IMR-90 (cell line): ENCODE data around the gene RCCD1. TPM values are rescaled to one million over a fixed set of nuclear protein-coding genes. Genes with fewer than 3 reads are reported as not detected.

ENCODE experiments used
- ATAC-seq: fragments of 200-7000 bp; cut with Tn5 transposase; 2 replicates; pipeline ENCODE4 v1.9.1; 2020; ENCODE audit warnings: low read depth, mild to moderate bottlenecking, moderate library complexity
- BruUV-seq: library from RNA; stranded (reverse); fragments of 400-500 nt; replicated peaks from 2 replicates; lab custom pipeline; 2021; lab: Mats Ljungman, UMichigan
- CTCF ChIA-PET: fragments of 300-600 bp; formaldehyde crosslinking; extraction: SDS; loops from one replicate; lab custom pipeline; 2021; ENCODE audit warnings: antibody characterized with exemption; lab: Yijun Ruan, JAX
- POLR2A ChIA-PET: fragments of 300-600 bp; sonication (Branson Sonifier 250); formaldehyde crosslinking; loops from one replicate; lab custom pipeline; 2022; ENCODE audit warnings: antibody characterized with exemption; ENCODE audit not compliant: unreplicated experiment; lab: Charles Lee
- DNase-seq: peaks from one replicate; pipeline ENCODE4 v3.0.0; 2013
- H2AFZ ChIP-seq: replicated peaks from 2 replicates; pipeline ENCODE3; 2013; ENCODE audit warnings: low read length, mild to moderate bottlenecking; ENCODE audit not compliant: poor library complexity
- H2AK5ac ChIP-seq: 2 replicates; pipeline ENCODE4 v1.6.1; 2013; ENCODE audit warnings: low read depth, low read length, inconsistent platforms
- H2AK9ac ChIP-seq: replicated peaks from 2 replicates; pipeline ENCODE3; 2013; ENCODE audit warnings: mild to moderate bottlenecking, low read depth, low read length, moderate library complexity; ENCODE audit not compliant: poor library complexity
- H2BK120ac ChIP-seq: 2 replicates; pipeline ENCODE4 v1.6.1; 2013; ENCODE audit warnings: low read depth, low read length, inconsistent platforms
- H2BK15ac ChIP-seq: 3 replicates; pipeline ENCODE4 v1.6.1; 2013; ENCODE audit warnings: low read depth, low read length, inconsistent platforms
- H2BK20ac ChIP-seq: 2 replicates; pipeline ENCODE4 v1.6.1; 2013; ENCODE audit warnings: low read depth, mild to moderate bottlenecking, inconsistent platforms, low read length, moderate library complexity
- H2BK5ac ChIP-seq: 2 replicates; pipeline ENCODE4 v1.6.1; 2013; ENCODE audit warnings: mild to moderate bottlenecking, low read depth, low read length, inconsistent platforms; ENCODE audit not compliant: poor library complexity, severe bottlenecking
- H3K14ac ChIP-seq: replicated peaks from 2 replicates; pipeline ENCODE4 v1.6.1; 2013; ENCODE audit warnings: low read depth, low read length, inconsistent platforms
- H3K18ac ChIP-seq: 2 replicates; pipeline ENCODE4 v1.6.1; 2013; ENCODE audit warnings: low read depth, low read length, control low read depth
- H3K23ac ChIP-seq: 2 replicates; pipeline ENCODE4 v1.6.1; 2013; ENCODE audit warnings: low read depth, low read length, inconsistent platforms
- H3K27ac ChIP-seq: 2 replicates; pipeline ENCODE4 v1.5.1; 2013; ENCODE audit warnings: mild to moderate bottlenecking, control low read depth, low read length; ENCODE audit not compliant: insufficient read depth
- H3K27me3 ChIP-seq: 2 replicates; pipeline ENCODE4 v1.6.1; 2013; ENCODE audit warnings: low read length; ENCODE audit not compliant: control insufficient read depth, insufficient read depth
- H3K36me3 ChIP-seq: 2 replicates; pipeline ENCODE4 v1.6.1; 2013; ENCODE audit warnings: low read length, mixed read lengths; ENCODE audit not compliant: control insufficient read depth, insufficient read depth
- H3K4ac ChIP-seq: 2 replicates; pipeline ENCODE4 v1.6.1; 2013; ENCODE audit warnings: low read depth, low read length, inconsistent platforms
- H3K4me1 ChIP-seq: 2 replicates; pipeline ENCODE4 v1.6.1; 2013; ENCODE audit warnings: low read length, mixed read lengths; ENCODE audit not compliant: control insufficient read depth, insufficient read depth
- H3K4me2 ChIP-seq: 2 replicates; pipeline ENCODE4 v1.6.1; 2013; ENCODE audit warnings: low read depth, mild to moderate bottlenecking, control low read depth, low read length, moderate library complexity
- H3K4me3 ChIP-seq: 2 replicates; pipeline ENCODE4 v1.5.1; 2013; ENCODE audit warnings: low read depth, mild to moderate bottlenecking, control low read depth, low read length, moderate library complexity; ENCODE audit not compliant: insufficient read depth
- H3K56ac ChIP-seq: 2 replicates; pipeline ENCODE4 v1.6.1; 2013; ENCODE audit warnings: low read length, inconsistent platforms; ENCODE audit not compliant: insufficient read depth; ENCODE audit errors: extremely low read depth
- H3K79me1 ChIP-seq, 2 experiments: 2 replicates each; pipeline ENCODE4 v1.6.1; 2013; ENCODE audit warnings: low read length in 2 of 2, inconsistent platforms in 1 of 2, low read depth in 1 of 2
- H3K9ac ChIP-seq: 2 replicates; pipeline ENCODE4 v1.6.1; 2013; ENCODE audit warnings: low read depth, low read length, control low read depth
- H3K9me1 ChIP-seq: 2 replicates; pipeline ENCODE4 v1.6.1; 2013; ENCODE audit warnings: low read length, inconsistent platforms; ENCODE audit not compliant: insufficient read depth
- H3K9me3 ChIP-seq: 2 replicates; pipeline ENCODE4 v1.6.1; 2013; ENCODE audit warnings: low read length; ENCODE audit not compliant: control insufficient read depth, insufficient read depth
- H4K20me1 ChIP-seq: 2 replicates; pipeline ENCODE4 v1.6.1; 2013; ENCODE audit warnings: low read length, inconsistent platforms; ENCODE audit not compliant: insufficient read depth
- H4K5ac ChIP-seq: 2 replicates; pipeline ENCODE4 v1.6.1; 2013; ENCODE audit warnings: mild to moderate bottlenecking, low read depth, low read length, control low read depth
- H4K8ac ChIP-seq, 2 experiments: 2 replicates each; pipeline ENCODE4 v1.6.1; 2013; ENCODE audit warnings: low read depth in 2 of 2, low read length in 2 of 2, control low read depth in 1 of 2, inconsistent platforms in 1 of 2
- H4K91ac ChIP-seq: 2 replicates; pipeline ENCODE4 v1.6.1; 2013; ENCODE audit warnings: low read depth, low read length, inconsistent platforms; ENCODE audit not compliant: insufficient read depth
- BHLHE40 ChIP-seq: fragments of 150-350 bp; IDR thresholded peaks from 2 replicates; pipeline ENCODE4 v1.6.1; 2016; ENCODE audit warnings: mild to moderate bottlenecking, low read depth, low read length
- CEBPB ChIP-seq: IDR thresholded peaks from 2 replicates; pipeline ENCODE4 v1.6.1; 2012; ENCODE audit warnings: low read depth, low read length, improper control_type of control experiment
- CTCF ChIP-seq: conservative IDR thresholded peaks from 2 replicates; pipeline ENCODE4 v1.5.1; 2012; ENCODE audit warnings: mild to moderate bottlenecking, low read depth, low read length, improper control_type of control experiment
- MAFK ChIP-seq: IDR thresholded peaks from 2 replicates; pipeline ENCODE4 v1.6.1; 2012; ENCODE audit warnings: low read depth, low read length, improper control_type of control experiment
- MAZ ChIP-seq: IDR thresholded peaks from 2 replicates; pipeline ENCODE4 v1.6.1; 2012; ENCODE audit warnings: low read depth, mild to moderate bottlenecking, low read length, improper control_type of control experiment, moderate library complexity, borderline replicate concordance
- MXI1 ChIP-seq: IDR thresholded peaks from 2 replicates; pipeline ENCODE4 v1.6.1; 2012; ENCODE audit warnings: low read depth, mild to moderate bottlenecking, low read length, moderate library complexity, borderline replicate concordance
- SMC3 ChIP-seq: fragments of 150-350 bp; IDR thresholded peaks from 2 replicates; pipeline ENCODE4 v1.6.1; 2016; ENCODE audit warnings: low read depth, mild to moderate bottlenecking, antibody characterized with exemption, low read length, moderate library complexity
- WGBS, 2 experiments: methylation state at CpG; one replicate each; pipeline versions ENCODE4 v1.1.5 to v1.1.7; 2013; ENCODE audit warnings: missing lambda C conversion rate in 2 of 2; ENCODE audit not compliant: insufficient read length in 1 of 2; ENCODE audit errors: extremely low coverage in 2 of 2; 5-methylcytosine and 5-hydroxymethylcytosine counted together
- dilution Hi-C: fragments of 300-500 bp; cut with HindIII; formaldehyde crosslinking; loops from one replicate; pipeline ENCODE4 v1.14.3; 2018; ENCODE audit warnings: low sequenced_read_pairs; ENCODE audit not compliant: unreplicated experiment
- in situ Hi-C: fragments of 300-500 bp; cut with MboI; formaldehyde crosslinking; loops from 3 replicates; pipeline ENCODE4 v1.14.3; 2019; ENCODE audit warnings: low sequenced_read_pairs, inconsistent platforms, mixed read lengths
- intact Hi-C: fragments of 100-400 bp; cut with micrococcal nuclease; formaldehyde crosslinking; loops from 2 replicates; pipeline ENCODE4 v1.10.0; 2022
- polyA plus RNA-seq, 3 experiments: library from polyadenylated mRNA; depleted of rRNA; stranded (reverse); fragments of >200 nt; gene quantifications; 2 replicates each; pipeline ENCODE4 v1.2.3, GENCODE V29; 2012; ENCODE audit warnings: low replicate concordance in 1 of 3
- total RNA-seq: library from RNA; depleted of rRNA; stranded (reverse); fragments of >200 nt; gene quantifications from 2 replicates; pipeline ENCODE4 v1.2.3, GENCODE V29; 2012

The RCCD1 gene
- total and polyA plus RNA-seq, 2 of the 4 experiments (the other 2 are of a cell fraction): 3.9 to 9.9 TPM

- Histone ChIP-seq H2AK5ac (no peak overlapping the region), H2AFZ (peak overlapping the region; percentile 7), H2BK5ac (no peak overlapping the region), H2AK9ac (no peak overlapping the region), H2BK15ac (no peak overlapping the region), H3K18ac (no peak overlapping the region), H4K5ac (no peak overlapping the region), H3K4me2 (no peak overlapping the region), H3K9me1 (no peaks in the 10 kb centered on the region), H2BK120ac (no peak overlapping the region), H3K4ac (no peak overlapping the region), H3K56ac (no peak overlapping the region), H3K79me1 (peaks cover 5 to 17% of the 10 kb centered on the region in 2 experiments), H3K14ac (no peak overlapping the region), H3K23ac (no peak overlapping the region), H3K4me3 (no peak overlapping the region), H4K20me1 (no peaks in the 10 kb centered on the region), H3K36me3 (peaks cover 28% of the 10 kb centered on the region), H3K27ac (no peak overlapping the region), H4K8ac (no peak overlapping the region), H4K91ac (no peak overlapping the region), H3K4me1 (no peaks in the 10 kb centered on the region), H2BK20ac (no peak overlapping the region), H3K9me3 (no peaks in the 10 kb centered on the region), H3K27me3 (no peaks in the 10 kb centered on the region), H3K9ac (no peak overlapping the region)
- WGBS, 2 experiments: 100% methylated on average over 1 of the region's 8 CpGs; no CpG with 5 or more reads in 1 of the 2 experiments
- TF ChIP-seq CTCF (no peak), MAFK (no peak), MXI1 (no peak), SMC3 (no peak), CEBPB (no peak), BHLHE40 (no peak), MAZ (no peak)
- in situ Hi-C loops (loop anchor here (25.0 kb wide), 2 partner anchors 1814 to 1989 kb away; no protein-coding TSS in a partner anchor), intact Hi-C loops (no loop called here), dilution Hi-C loops (no loop called here)
- ATAC-seq (no peak), DNase-seq (no peak)
- CTCF ChIA-PET: no interaction called here
- POLR2A ChIA-PET: no interaction called here
- BruUV-seq: no TSS peak
These were observed 44.1 kb downstream of the RCCD1 start for GRCh38 chr15:90998737-90999136.
